Measurements from ENCODE around the gene KIF11. TPM values are rescaled to one million over a fixed set of nuclear protein-coding genes. Genes with fewer than 3 reads are reported as not detected.

Gene KIF11
- total and polyA plus RNA-seq, 9 of the 15 experiments (the other 6 are each of a cell fraction or from before 2014, with no cell fraction given) = 11.3 to 54.4 (median 29.2) TPM

- no peak for TF ChIP-seq ZNF398 (CRISPR knock-in tag; IDR thresholded peaks at IDR 0.05)
- no peak for TF ChIP-seq ZNF12 (CRISPR knock-in tag; IDR thresholded peaks at IDR 0.05)
- no peak for TF ChIP-seq TOE1 (IDR thresholded peaks at IDR 0.05; ENCODE audit: borderline replicate concordance)
- no peak for TF ChIP-seq TOE1 (CRISPR knock-in tag; IDR thresholded peaks at IDR 0.05; ENCODE audit: borderline replicate concordance, low read depth)
- TF ChIP-seq, protein P1, sequence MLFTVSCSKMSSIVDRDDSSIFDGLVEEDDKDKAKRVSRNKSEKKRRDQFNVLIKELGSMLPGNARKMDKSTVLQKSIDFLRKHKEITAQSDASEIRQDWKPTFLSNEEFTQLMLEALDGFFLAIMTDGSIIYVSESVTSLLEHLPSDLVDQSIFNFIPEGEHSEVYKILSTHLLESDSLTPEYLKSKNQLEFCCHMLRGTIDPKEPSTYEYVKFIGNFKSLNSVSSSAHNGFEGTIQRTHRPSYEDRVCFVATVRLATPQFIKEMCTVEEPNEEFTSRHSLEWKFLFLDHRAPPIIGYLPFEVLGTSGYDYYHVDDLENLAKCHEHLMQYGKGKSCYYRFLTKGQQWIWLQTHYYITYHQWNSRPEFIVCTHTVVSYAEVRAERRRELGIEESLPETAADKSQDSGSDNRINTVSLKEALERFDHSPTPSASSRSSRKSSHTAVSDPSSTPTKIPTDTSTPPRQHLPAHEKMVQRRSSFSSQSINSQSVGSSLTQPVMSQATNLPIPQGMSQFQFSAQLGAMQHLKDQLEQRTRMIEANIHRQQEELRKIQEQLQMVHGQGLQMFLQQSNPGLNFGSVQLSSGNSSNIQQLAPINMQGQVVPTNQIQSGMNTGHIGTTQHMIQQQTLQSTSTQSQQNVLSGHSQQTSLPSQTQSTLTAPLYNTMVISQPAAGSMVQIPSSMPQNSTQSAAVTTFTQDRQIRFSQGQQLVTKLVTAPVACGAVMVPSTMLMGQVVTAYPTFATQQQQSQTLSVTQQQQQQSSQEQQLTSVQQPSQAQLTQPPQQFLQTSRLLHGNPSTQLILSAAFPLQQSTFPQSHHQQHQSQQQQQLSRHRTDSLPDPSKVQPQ (CRISPR knock-in tag; IDR thresholded peaks at IDR 0.05; ENCODE audit: borderline replicate concordance) = no peak
- TF ChIP-seq ZNF717 (CRISPR knock-in tag; IDR thresholded peaks at IDR 0.05) = no peak
- TF ChIP-seq TRIM28 (IDR thresholded peaks at IDR 0.05) = no peak
- TF ChIP-seq STAT6 (CRISPR knock-in tag; IDR thresholded peaks at IDR 0.05) = no peak
- TF ChIP-seq EHMT2 (IDR thresholded peaks at IDR 0.05) = no peak
- no peak for TF ChIP-seq ZNF274 (IDR thresholded peaks at IDR 0.05; ENCODE audit: borderline replicate concordance, low read depth, low read length)
- no peak for TF ChIP-seq ZNF165 (CRISPR knock-in tag; IDR thresholded peaks at IDR 0.05; ENCODE audit: borderline replicate concordance)
- TF ChIP-seq ATF2 (CRISPR knock-in tag; IDR thresholded peaks at IDR 0.05) = no peak
- TF ChIP-seq, protein P2, sequence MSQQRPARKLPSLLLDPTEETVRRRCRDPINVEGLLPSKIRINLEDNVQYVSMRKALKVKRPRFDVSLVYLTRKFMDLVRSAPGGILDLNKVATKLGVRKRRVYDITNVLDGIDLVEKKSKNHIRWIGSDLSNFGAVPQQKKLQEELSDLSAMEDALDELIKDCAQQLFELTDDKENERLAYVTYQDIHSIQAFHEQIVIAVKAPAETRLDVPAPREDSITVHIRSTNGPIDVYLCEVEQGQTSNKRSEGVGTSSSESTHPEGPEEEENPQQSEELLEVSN (IDR thresholded peaks at IDR 0.05; ENCODE audit: borderline replicate concordance in 1 of 2, extremely low read depth in 1 of 2, insufficient read depth in 1 of 2, insufficient read length in 1 of 2, low read depth in 1 of 2, low read length in 1 of 2, poor library complexity in 1 of 2, severe bottlenecking in 1 of 2) = peak; percentile 19 to 72
- no peak for TF ChIP-seq ATF1 (CRISPR knock-in tag; IDR thresholded peaks at IDR 0.05)
- TF ChIP-seq ATF1 (tag; IDR thresholded peaks at IDR 0.05) = no peak
- TF ChIP-seq ESRRB (CRISPR knock-in tag; IDR thresholded peaks at IDR 0.05; ENCODE audit: borderline replicate concordance) = no peak
- TF ChIP-seq IRF1 (CRISPR knock-in tag; IDR thresholded peaks at IDR 0.05; ENCODE audit: borderline replicate concordance) = no peak; the same call in 1 of the 2 replicates
Observed at GRCh38 chr10:92690211-92690914, 97.4 kb downstream of the KIF11 start (continued).

Measured in K562 (cell line).